GM23248 (cell line): ENCODE measurements around the gene VTCN1.

ENCODE experiments used
- EZH2 ChIP-seq: fragments of 200-600 bp; sonication (generic); IDR thresholded peaks from 2 replicates; pipeline ENCODE4 v1.6.1; 2018; ENCODE audit warnings: antibody characterized with exemption, mild to moderate bottlenecking; ENCODE audit not compliant: insufficient read depth, poor library complexity, severe bottlenecking
- EZH2phosphoT487 ChIP-seq: fragments of 200-600 bp; sonication (generic); IDR thresholded peaks from 2 replicates; pipeline ENCODE4 v1.6.1; 2018; ENCODE audit warnings: antibody characterized with exemption, moderate library complexity, mild to moderate bottlenecking, low read depth; ENCODE audit not compliant: insufficient read depth

DNA sequence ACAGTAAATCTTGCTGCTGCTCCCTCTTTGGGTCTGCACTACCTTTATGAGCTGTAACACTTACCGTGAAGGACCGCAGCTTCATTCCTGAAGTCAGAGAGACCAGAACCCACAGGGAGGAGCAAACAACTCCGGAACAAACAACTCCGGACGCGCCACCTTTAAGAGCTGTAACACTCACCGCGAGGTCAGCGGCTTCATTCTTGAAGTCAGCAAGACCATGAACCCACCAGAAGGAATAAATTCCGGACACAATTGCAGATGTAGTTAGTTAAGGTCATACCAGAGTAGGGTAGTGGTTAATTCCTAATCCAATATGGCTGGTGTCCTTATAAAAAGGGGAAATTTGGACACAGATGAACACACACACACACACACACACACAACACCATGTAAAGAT, 37.7 kb downstream of the VTCN1 start:
- TF ChIP-seq EZH2 (no peak), EZH2phosphoT487 (no peak)
